Muscle of leg (tissue), 11 donors: Measurements from ENCODE around the gene DIP2C. TPM values are rescaled to one million over a fixed set of nuclear protein-coding genes. Genes with fewer than 3 reads are reported as not detected.
A peak's percentile ranks its signal among the peaks of the same experiment; 100 is the strongest.

ENCODE experiments used
- DNase-seq: peaks from one replicate; pipeline ENCODE4 v3.0.0; 2013
- H3K27ac ChIP-seq: one replicate; pipeline ENCODE4 v1.5.1; 2013; ENCODE audit warnings: mild to moderate bottlenecking, low read length, control low read depth
- H3K27me3 ChIP-seq: one replicate; pipeline ENCODE4 v1.6.1; 2013; ENCODE audit warnings: low read length; ENCODE audit not compliant: control insufficient read depth, insufficient read depth
- H3K36me3 ChIP-seq: one replicate; pipeline ENCODE4 v1.6.1; 2013; ENCODE audit warnings: low read length; ENCODE audit not compliant: control insufficient read depth, insufficient read depth
- H3K4me1 ChIP-seq: one replicate; pipeline ENCODE4 v1.6.1; 2013; ENCODE audit warnings: low read length; ENCODE audit not compliant: control insufficient read depth, insufficient read depth
- H3K4me3 ChIP-seq: one replicate; pipeline ENCODE4 v1.5.1; 2013; ENCODE audit warnings: low read length, control low read depth
- H3K9me3 ChIP-seq: replicated peaks from 2 replicates; pipeline ENCODE4 v1.6.1; 2013; ENCODE audit warnings: low read depth, low read length; ENCODE audit not compliant: control insufficient read depth
- WGBS: methylation state at CpG from one replicate; pipeline ENCODE4 v1.1.5; 2013; ENCODE audit warnings: missing lambda C conversion rate; ENCODE audit not compliant: insufficient coverage; 5-methylcytosine and 5-hydroxymethylcytosine counted together
- polyA plus RNA-seq, 8 donors: library from polyadenylated mRNA; unstranded; fragments of 120-200 nt; gene quantifications; one replicate each; pipeline versions ENCODE4 v1.2.1 to v1.2.3, GENCODE V29; 2013; ENCODE audit warnings: inconsistent platforms in 1 of 8, low replicate concordance in 1 of 8; ENCODE audit not compliant: insufficient read length in 8 of 8, insufficient read depth in 1 of 8
- total RNA-seq: library from RNA; stranded (reverse); fragments of 120-200 nt; gene quantifications from one replicate; pipeline ENCODE4 v1.2.4, GENCODE V29; 2013

DIP2C gene
- total and polyA plus RNA-seq, 9 donors, result 15.1 to 30.8 (median 24.8) TPM

DNA sequence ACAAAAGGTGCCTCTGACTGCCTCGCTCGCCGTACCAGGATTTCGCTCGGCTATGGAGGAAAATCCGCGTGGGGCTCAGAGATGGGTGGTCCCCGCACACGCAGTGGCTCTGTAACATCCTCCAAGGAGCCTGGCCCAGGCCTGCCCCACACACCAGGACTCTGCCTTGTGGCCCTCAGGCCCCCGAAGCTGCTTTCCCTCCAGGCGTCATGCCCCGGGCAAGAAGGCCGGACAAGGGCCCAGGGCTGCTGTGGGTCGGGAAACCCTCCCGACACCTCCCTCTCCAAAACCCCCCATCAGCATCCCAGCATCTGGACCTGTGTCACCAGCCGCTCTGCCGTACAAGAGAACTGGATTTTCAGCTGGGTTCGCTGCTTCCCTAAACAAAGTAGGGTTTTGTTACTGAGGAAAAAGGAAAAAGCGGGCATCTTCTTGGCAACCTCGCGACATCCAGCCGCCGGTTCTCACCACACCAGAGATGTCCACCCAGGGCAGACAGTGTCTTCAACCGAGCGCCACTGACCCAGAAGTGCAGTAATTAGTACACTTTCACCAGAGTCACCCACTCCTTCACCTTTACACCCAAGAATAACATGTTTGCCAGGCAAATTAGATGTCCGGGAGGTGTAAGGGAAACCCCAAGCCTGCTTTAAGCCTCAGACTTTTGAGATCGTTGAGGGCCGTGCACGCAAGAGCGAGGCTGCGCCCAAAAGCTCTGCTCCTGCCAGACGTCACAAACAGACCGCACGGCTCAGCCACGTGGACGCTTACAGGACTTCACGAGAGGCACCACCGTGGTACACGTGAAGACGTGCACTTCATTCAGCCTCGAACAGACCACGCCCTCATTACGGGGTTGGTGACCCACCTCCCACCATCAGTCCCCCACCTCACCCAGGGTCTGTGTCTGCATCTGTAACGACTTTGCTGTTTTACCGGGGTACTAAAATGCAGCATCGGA is 62.2 kb downstream of the DIP2C start:
- Histone ChIP-seq H3K4me1 (peaks cover 44% of the 10 kb centered on the region), H3K9me3 (no peaks in the 10 kb centered on the region)
- 88% methylated on average over 32 of the region's 46 CpGs for WGBS

DNA sequence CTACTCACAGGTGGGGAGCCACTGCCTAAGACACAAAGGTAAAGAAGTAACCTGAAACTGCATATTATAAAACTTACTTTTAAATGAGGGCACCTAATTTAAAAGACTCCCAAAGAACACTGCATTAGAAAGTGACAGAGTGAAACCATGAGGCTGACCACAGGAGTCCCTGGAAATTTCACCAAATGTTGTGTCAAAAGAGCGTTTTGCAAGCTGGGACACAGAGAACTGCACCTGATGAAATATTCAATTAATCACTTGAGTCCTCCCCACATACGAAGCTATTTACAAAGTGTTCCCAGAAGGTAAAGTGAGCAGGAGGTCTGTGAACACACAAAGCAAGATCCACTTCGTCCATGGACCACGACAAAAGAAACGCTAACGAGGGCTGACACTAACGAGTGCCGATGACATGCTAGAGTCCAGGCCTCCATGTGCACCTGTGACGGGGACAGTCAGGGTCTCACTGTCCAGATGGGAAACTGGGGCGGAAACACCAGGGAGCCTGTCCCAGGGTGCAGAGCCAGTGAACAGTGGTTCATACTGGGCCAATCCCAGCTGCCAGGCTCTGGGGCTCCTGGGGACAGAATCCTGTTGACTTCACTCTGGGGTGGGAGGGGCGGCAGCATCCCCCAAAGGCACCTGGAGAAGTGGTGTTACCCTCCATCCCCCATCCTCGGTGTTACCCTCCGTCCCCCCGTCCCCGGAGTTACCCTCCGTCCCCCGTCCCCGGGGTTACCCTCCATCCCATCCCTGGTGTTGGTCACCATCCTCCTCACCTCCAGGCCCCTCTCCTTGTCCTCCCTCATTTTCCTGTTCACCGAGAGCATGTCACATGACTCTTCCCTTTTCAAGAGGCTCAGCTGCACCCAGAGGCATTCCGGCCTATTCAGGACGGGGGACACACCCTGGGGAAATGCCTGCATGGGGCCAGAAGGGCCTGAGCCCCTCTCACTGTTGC is 63.4 kb downstream of the DIP2C start:
- Histone ChIP-seq H3K4me3 (no peak overlapping the region), H3K9me3 (no peaks in the 10 kb centered on the region), H3K27me3 (no peaks in the 10 kb centered on the region), H3K27ac (peak overlapping the region; percentile 40), H3K36me3 (peaks cover 10% of the 10 kb centered on the region), H3K4me1 (peaks cover 53% of the 10 kb centered on the region)
- DNase-seq, result no peak
- WGBS, result 86% methylated on average over 18 of the region's 21 CpGs

More for the DNA sequence above, 62.2 kb downstream of the DIP2C start:
- no peak for DNase-seq
- Histone ChIP-seq H3K27ac (no peak overlapping the region), H3K27me3 (no peaks in the 10 kb centered on the region), H3K36me3 (peaks cover 10% of the 10 kb centered on the region), H3K4me3 (no peak overlapping the region)

DNA sequence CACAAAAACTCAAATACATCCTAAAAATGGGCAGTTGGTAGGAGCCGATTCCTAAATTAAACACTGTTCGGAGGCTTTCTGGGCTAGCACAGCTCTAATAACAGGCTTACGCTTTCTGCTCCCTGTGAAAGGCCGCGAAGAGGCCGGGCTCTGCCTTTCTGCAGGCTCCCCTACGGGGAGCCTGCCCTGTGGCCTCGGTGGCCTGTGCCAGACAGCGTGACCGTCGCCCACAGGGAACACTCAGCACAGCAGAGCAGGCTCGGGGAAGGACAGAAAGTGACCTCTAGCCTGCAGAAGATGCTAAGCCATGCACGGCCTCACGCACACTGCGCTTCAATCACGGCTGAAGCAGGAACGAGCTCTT is 64.2 kb downstream of the DIP2C start:
- Histone ChIP-seq H3K9me3 (no peaks in the 10 kb centered on the region), H3K27ac (peak overlapping the region; percentile 40), H3K4me1 (peaks cover 50% of the 10 kb centered on the region), H3K36me3 (peaks cover 6% of the 10 kb centered on the region), H3K27me3 (no peaks in the 10 kb centered on the region), H3K4me3 (no peak overlapping the region)
- 38% methylated on average over 17 of the region's 17 CpGs for WGBS
- peak; percentile 36 for DNase-seq

DNA sequence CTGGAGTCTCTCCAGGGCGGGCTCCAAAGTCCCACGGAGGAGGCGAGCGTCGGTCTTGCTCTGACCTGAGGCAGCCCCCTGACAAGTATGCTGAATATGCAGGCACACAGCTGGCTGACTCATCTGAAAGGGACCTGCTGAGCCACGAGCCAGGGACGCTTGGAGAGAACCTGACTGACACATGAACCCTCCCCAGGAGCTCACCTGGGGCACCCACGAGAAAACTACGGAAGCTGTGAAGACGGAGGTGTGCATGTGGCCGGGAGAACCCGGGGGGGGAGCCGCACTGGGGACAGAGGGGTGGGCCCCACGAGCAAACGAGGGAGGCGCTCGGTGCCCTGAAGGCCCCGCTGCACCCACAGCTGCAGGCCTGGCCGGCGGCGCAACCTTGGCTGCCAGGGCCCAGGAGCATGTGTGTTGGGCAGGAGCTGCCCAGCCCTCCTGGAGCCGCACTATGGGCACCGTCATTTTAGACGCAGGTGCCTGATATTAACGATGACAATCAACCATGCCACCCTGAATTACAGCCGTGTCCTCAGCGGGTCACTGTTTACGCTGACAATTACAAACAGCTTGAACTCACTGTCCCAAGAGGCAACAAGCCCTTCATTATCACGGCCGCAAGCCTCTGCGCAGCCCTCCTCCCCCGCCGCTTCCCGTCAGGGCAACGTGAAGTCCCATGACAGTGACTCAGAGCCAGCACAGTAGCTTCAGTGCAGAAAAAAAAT is 64.7 kb downstream of the DIP2C start:
- H3K27me3 ChIP-seq, result no peaks in the 10 kb centered on the region
- H3K4me1 ChIP-seq, result peaks cover 54% of the 10 kb centered on the region
- H3K4me3 ChIP-seq, result no peak overlapping the region
- no peaks in the 10 kb centered on the region for H3K9me3 ChIP-seq
- H3K36me3 ChIP-seq, result peaks cover 5% of the 10 kb centered on the region
- 35% methylated on average over 28 of the region's 35 CpGs for WGBS
- peak overlapping the region; percentile 40 for H3K27ac ChIP-seq
- DNase-seq, result peak; percentile 72

DNA sequence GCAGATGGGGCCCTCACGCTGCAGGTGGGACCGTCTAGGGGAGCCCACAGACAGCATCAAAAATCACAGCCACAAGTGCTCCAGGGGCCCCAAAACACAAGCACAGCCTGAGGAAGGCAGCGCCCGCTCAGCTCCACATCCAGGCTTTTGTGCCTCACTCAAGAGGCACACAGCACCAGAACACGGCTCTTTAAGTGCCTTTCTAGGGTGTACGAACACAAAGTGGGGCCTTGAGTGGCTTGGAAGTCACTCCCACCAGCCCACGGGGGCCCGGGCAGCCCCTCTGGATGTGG is 65.2 kb downstream of the DIP2C start:
- 48% methylated on average over 6 of the region's 8 CpGs for WGBS
- no peak for DNase-seq
- Histone ChIP-seq H3K4me3 (no peak overlapping the region), H3K9me3 (no peaks in the 10 kb centered on the region), H3K4me1 (peaks cover 59% of the 10 kb centered on the region), H3K27ac (no peak overlapping the region), H3K36me3 (peaks cover under 1% of the 10 kb centered on the region), H3K27me3 (no peaks in the 10 kb centered on the region)

DNA sequence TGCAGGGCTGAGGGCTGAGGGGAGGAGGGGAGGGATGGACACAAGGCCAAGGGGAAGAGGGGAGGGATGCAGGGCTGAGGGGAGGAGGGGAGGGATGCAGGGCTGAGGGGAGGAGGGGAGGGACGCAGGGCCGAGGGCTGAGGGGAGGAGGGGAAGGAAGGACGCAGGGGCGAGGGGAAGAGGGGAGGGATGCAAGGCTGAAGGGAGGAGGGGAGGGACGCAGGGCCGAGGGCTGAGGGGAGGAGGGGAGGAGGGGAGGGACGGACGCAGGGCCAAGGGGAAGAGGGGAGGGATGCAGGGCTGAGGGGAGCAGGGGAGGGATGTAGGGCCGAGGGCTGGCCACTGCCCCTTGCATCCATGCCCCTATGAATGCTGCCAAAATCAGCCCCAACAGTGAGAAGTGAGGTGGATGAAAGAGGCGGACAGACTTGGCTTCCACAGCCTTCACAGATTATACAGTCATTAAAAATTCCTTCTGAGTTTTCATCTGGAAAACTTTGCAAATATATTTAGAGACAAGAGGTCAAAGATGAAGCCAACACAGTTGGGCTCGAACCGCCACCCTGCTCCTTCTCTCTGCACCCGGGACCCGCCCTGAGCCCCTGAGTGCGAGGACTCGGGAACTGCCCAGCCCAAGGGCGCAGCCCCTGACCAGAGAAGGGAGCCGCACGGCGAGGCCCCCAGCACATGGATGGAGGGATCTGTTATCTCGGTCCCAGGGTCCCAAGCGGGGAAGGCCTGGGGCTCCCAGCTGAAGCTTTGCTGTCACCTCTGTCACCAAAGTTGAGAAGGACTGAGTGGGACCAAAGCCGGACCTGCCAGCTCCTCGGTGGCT is 65.8 kb downstream of the DIP2C start:
- Histone ChIP-seq H3K4me3 (no peak overlapping the region), H3K27ac (no peak overlapping the region), H3K27me3 (no peaks in the 10 kb centered on the region), H3K9me3 (no peaks in the 10 kb centered on the region), H3K36me3 (no peaks in the 10 kb centered on the region), H3K4me1 (peaks cover 64% of the 10 kb centered on the region)
- peak; percentile 36 for DNase-seq
- WGBS, result 55% methylated on average over 9 of the region's 24 CpGs

DNA sequence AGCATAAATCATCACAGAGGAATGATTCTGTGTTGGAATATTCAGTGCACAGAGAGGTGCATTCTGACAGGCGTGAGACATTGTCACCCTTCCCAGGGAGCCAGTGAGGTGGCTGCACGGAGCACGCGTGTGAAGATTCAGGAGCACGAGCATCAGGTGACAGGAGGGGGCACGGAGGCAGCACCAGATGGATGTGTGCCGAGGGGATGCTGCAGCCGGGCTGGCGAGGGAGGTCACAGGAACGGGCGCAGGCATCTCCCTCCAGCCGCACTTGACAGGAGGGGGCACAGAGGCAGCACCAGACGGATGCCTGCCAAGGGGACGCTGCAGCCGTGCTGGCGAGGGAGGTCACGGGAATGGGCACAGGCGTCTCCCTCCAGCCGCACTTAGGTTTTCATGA is 66.5 kb downstream of the DIP2C start:
- H3K4me1 ChIP-seq, result peaks cover 71% of the 10 kb centered on the region
- H3K36me3 ChIP-seq, result no peaks in the 10 kb centered on the region
- no peak overlapping the region for H3K4me3 ChIP-seq
- no peaks in the 10 kb centered on the region for H3K9me3 ChIP-seq
- no peak for DNase-seq
- WGBS, result 82% methylated on average over 19 of the region's 19 CpGs
- no peak overlapping the region for H3K27ac ChIP-seq
- no peaks in the 10 kb centered on the region for H3K27me3 ChIP-seq

DNA sequence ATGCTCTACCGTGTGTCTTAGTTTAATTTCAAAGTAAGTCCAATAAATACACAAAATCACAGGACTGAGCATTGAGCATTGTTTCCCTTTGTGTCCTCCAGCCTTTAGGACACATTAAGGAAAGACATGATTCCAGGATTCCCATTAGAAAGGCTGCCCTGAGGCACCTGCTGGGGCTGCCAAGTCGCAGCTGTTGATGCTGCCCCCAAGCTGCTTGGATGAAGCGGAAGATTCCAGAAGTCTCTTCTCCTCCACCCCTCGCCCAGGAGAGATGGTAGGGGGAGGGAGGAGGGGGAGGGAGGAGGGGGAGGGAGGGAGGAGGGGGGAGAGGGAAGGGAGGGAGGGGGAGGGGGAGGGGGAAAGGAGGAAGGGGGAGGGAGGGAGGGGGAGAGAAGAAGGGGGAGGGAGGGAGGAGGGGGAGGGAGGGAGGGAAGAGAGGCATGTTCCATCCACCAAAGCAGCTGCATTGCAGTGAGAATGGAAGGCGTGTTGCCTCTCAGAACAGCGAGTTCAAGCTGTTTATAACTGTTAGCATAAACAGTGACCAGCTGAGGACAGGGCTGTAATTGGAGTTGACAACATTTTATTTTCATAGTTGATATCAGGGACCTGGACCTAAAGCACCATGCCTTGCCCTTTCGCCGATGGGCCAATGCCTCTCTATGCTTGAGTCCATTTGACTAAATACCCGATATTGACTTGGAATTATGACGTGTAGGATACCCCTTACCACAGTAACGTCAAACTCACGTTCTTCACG is 67.3 kb downstream of the DIP2C start:
- H3K27ac ChIP-seq, result peak overlapping the region; percentile 66
- peaks cover 78% of the 10 kb centered on the region for H3K4me1 ChIP-seq
- peak; percentile 76 for DNase-seq
- no peaks in the 10 kb centered on the region for H3K27me3 ChIP-seq
- no peak overlapping the region for H3K4me3 ChIP-seq
- H3K9me3 ChIP-seq, result no peaks in the 10 kb centered on the region
- H3K36me3 ChIP-seq, result no peaks in the 10 kb centered on the region
- 77% methylated on average over 2 of the region's 13 CpGs for WGBS

DNA sequence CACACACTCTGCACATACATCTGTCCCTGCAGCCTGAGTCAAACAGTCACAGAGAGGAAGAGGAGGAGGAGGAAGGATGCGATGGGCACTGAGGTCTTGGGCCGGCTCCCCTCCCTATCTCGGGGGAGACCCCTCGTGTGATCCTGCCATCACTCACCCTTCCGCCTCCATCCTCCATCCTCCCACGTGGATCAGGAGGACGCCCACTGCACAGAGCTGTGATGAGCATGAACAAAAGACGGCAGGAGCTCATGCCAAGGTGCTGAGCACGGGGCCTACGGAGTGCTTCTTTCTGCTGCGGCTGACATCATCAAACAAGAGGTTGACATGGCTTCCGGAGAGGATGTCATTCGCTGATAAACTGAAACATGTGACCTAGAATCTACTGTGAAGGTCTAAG is 68.0 kb downstream of the DIP2C start:
- peak overlapping the region; percentile 57 for H3K27ac ChIP-seq
- 73% methylated on average over 8 of the region's 13 CpGs for WGBS
- DNase-seq, result no peak

More for the DNA sequence above, 68.0 kb downstream of the DIP2C start:
- Histone ChIP-seq H3K4me3 (no peak overlapping the region), H3K36me3 (no peaks in the 10 kb centered on the region), H3K9me3 (no peaks in the 10 kb centered on the region), H3K27me3 (no peaks in the 10 kb centered on the region), H3K4me1 (peaks cover 85% of the 10 kb centered on the region)
